ENCODE measurements around the gene SNX32. TPM values are rescaled to one million over a fixed set of nuclear protein-coding genes. Genes with fewer than 3 reads are reported as not detected.

Gene SNX32
- total and polyA plus RNA-seq, 9 of the 15 experiments (the other 6 are each of a cell fraction or from before 2014, with no cell fraction given), result 0.03 TPM; not detected in 7

DNA sequence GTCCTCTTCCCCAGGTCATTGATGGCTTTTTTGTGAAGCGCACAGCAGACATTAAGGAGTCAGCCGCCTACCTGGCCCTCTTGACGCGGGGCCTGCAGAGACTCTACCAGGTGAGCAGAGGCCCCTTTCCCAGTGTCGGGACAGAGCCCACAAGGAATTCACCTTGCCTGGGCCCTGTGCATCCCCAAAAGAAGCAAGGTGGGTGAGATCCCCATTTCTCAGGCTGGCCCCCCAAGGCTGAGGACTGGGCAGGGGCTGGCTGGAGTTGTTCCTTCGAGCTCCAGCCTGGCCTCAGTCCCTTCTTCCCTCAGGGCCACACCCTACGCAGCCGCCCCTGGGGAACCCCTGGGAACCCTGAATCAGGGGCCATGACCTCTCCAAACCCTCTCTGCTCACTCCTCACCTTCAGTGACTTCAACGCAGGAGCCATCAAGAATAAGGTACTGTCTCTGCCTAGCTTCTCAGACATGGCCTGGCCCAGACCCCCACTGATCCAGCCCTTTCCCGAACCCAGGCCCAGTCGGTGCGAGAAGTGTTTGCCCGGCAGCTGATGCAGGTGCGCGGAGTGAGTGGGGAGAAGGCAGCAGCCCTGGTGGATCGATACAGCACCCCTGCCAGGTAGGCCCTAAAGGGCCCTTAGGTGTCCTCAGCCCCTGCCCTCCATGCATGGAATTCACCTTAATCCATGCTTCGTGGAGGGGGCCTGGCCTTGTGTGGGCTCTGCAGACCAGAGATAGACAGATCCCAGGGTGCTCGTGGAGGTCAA lies 31.1 kb downstream of the SNX32 start:
- no TSS peak for BruUV-seq (replicated peaks)
- Histone ChIP-seq H3K9ac (ENCODE audit: insufficient read depth in 1 of 2, low read depth in 2 of 2, low read length in 2 of 2) (peak overlapping the region in 1 of 2 experiments; percentile 56; a peak in 1 of 4 replicates), H3K27ac (ENCODE audit: extremely low read depth, low read depth, low read length) (no peak overlapping the region), H3K9me3 (replicated peaks; ENCODE audit: control insufficient read depth, insufficient read depth, low read depth, low read length) (no peaks in the 10 kb centered on the region), H3K4me3 (no peak overlapping the region), H3K4me2 (ENCODE audit: insufficient read depth, low read length) (no peak overlapping the region), H3K9me1 (ENCODE audit: control insufficient read depth, insufficient read depth, low read length) (no peaks in the 10 kb centered on the region), H3K4me1 (replicated peaks in 1 of 2; ENCODE audit: control insufficient read depth in 2 of 2, insufficient read depth in 2 of 2, low read length in 2 of 2) (peaks cover 22 to 76% of the 10 kb centered on the region in 2 experiments), H3K36me3 (ENCODE audit: control insufficient read depth, insufficient read depth, low read length) (peaks cover 72% of the 10 kb centered on the region; the same call in 2 of the 3 replicates), H2AFZ (ENCODE audit: low read depth, low read length) (no peak overlapping the region), H3K27me3 (ENCODE audit: control insufficient read depth in 2 of 2, insufficient read depth in 2 of 2, low read length in 2 of 2) (no peaks in the 10 kb centered on the region), H4K20me1 (replicated peaks; ENCODE audit: control insufficient read depth, insufficient read depth, low read length) (no peaks in the 10 kb centered on the region), H3K79me2 (ENCODE audit: control insufficient read depth, insufficient read depth, low read length) (peaks cover 26% of the 10 kb centered on the region)
- WGBS (ENCODE audit: insufficient coverage, low coverage, missing lambda C conversion rate), result 90% methylated on average over 14 of the region's 18 CpGs
- no peak for ATAC-seq
- intact Hi-C loops (cut with micrococcal nuclease), result no loop called here
- no peak for DNase-seq (ENCODE audit: extremely low read depth in 1 of 4, low spot score in 3 of 4)
- in situ Hi-C loops (cut with MboI), result no loop called here
- CTCF ChIA-PET (ENCODE audit: low intra/inter-chr PET ratio), result no interaction called here
- TF ChIP-seq ETV5 (CRISPR knock-in tag; IDR thresholded peaks at IDR 0.05; ENCODE audit: low read depth) (no peak), ETV6 (IDR thresholded peaks at IDR 0.05; ENCODE audit: borderline replicate concordance in 1 of 2, low read depth in 2 of 2, low read length in 1 of 2) (no peak), ETV6 (CRISPR knock-in tag; IDR thresholded peaks at IDR 0.05; ENCODE audit: borderline replicate concordance) (no peak), RBFOX2 (IDR thresholded peaks at IDR 0.05; ENCODE audit: low read depth, low read length) (peak; percentile 46)
- no peak for FAIRE-seq
- POLR2A ChIA-PET, result interaction anchor here (0.5 to 8.2 kb wide), 5 partner anchors 9 to 45 kb away, joined by 3 to 147 read pairs (median 5); partner anchors contain the start of genes CCDC85B, CTSW and FIBP
